ENCODE measurements around the gene MTFP1.

DNA sequence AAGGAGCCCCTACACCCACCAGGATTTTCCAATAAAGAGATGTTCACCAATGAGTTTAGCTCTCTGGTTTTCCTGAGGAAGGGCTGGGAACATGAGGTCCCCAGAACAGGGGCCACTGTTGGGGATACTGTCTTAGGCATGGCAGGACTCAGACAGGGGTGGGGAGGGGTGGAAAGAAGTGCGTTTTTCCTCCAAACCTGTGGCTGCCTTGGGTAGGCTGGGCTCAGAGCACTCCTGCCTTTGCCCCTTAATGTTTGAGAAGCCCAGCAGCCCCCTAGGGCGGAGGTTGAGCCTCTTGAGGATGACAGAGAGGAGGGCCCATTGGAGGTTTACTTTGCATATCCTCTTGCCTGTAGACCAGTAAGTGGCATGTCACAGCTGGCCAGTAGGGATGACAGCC lies 10.6 kb downstream of the MTFP1 start:
- TF ChIP-seq, protein P1, sequence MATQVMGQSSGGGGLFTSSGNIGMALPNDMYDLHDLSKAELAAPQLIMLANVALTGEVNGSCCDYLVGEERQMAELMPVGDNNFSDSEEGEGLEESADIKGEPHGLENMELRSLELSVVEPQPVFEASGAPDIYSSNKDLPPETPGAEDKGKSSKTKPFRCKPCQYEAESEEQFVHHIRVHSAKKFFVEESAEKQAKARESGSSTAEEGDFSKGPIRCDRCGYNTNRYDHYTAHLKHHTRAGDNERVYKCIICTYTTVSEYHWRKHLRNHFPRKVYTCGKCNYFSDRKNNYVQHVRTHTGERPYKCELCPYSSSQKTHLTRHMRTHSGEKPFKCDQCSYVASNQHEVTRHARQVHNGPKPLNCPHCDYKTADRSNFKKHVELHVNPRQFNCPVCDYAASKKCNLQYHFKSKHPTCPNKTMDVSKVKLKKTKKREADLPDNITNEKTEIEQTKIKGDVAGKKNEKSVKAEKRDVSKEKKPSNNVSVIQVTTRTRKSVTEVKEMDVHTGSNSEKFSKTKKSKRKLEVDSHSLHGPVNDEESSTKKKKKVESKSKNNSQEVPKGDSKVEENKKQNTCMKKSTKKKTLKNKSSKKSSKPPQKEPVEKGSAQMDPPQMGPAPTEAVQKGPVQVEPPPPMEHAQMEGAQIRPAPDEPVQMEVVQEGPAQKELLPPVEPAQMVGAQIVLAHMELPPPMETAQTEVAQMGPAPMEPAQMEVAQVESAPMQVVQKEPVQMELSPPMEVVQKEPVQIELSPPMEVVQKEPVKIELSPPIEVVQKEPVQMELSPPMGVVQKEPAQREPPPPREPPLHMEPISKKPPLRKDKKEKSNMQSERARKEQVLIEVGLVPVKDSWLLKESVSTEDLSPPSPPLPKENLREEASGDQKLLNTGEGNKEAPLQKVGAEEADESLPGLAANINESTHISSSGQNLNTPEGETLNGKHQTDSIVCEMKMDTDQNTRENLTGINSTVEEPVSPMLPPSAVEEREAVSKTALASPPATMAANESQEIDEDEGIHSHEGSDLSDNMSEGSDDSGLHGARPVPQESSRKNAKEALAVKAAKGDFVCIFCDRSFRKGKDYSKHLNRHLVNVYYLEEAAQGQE (IDR thresholded peaks at IDR 0.05; ENCODE audit: insufficient read depth in 1 of 2, low read depth in 2 of 2, low read length in 2 of 2), result no peak
- no peak for TF ChIP-seq TAF1 (IDR thresholded peaks at IDR 0.05; ENCODE audit: borderline replicate concordance, insufficient read depth, low read length)
- no peak for TF ChIP-seq POLR2AphosphoS5 (IDR thresholded peaks at IDR 0.05; ENCODE audit: low read depth, low read length)
- no peak for TF ChIP-seq SIN3A (IDR thresholded peaks at IDR 0.05; ENCODE audit: borderline replicate concordance, insufficient read depth, low read length)
- no peak for TF ChIP-seq FOXP2 (optimal IDR thresholded peaks at IDR 0.05; ENCODE audit: borderline replicate concordance, extremely low read depth, extremely low read length, insufficient read depth)

All from PFSK-1 (cell line).